ENCODE data around the gene RXFP4. TPM values are rescaled to one million over a fixed set of nuclear protein-coding genes. Genes with fewer than 3 reads are reported as not detected.

Gene RXFP4
- total RNA-seq, 1 experiment from 2014 or later = not detected

DNA sequence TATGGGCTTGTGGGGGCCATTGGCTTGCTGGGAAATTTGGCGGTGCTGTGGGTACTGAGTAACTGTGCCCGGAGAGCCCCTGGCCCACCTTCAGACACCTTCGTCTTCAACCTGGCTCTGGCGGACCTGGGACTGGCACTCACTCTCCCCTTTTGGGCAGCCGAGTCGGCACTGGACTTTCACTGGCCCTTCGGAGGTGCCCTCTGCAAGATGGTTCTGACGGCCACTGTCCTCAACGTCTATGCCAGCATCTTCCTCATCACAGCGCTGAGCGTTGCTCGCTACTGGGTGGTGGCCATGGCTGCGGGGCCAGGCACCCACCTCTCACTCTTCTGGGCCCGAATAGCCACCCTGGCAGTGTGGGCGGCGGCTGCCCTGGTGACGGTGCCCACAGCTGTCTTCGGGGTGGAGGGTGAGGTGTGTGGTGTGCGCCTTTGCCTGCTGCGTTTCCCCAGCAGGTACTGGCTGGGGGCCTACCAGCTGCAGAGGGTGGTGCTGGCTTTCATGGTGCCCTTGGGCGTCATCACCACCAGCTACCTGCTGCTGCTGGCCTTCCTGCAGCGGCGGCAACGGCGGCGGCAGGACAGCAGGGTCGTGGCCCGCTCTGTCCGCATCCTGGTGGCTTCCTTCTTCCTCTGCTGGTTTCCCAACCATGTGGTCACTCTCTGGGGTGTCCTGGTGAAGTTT, 550 bp downstream of the RXFP4 start:
- Mint-ChIP-seq H3K27me3 (ENCODE audit: low read depth) (no peaks in the 10 kb centered on the region; the same call in none of the 2 replicates), H3K9me3 (no peaks in the 10 kb centered on the region), H3K4me1 (peaks cover 27 to 31% of the 10 kb centered on the region in 2 experiments), H3K4me3 (no peak overlapping the region), H3K36me3 (ENCODE audit: insufficient read depth in 1 of 3, low read depth in 3 of 3) (peaks cover 5 to 17% (median 7%) of the 10 kb centered on the region in 3 experiments; a peak in 5 of 7 replicates), H3K27ac (0 out of 7 replicates have a peak overlapping the region, but pooled peaks of 1 of the 3 experiments have one; percentile 34)
- no CpG with 5 or more reads among the region's 29 CpGs for WGBS (ENCODE audit: extremely low coverage, insufficient read length, low lambda C conversion rate)
- Histone ChIP-seq H3K56ac (ENCODE audit: insufficient read length, low read depth, low read length) (no peak overlapping the region), H2BK5ac (ENCODE audit: insufficient read length, low read length) (no peak overlapping the region), H3K9me3 (ENCODE audit: control insufficient read depth, low read depth, low read length) (no peaks in the 10 kb centered on the region), H2BK15ac (ENCODE audit: low read depth, low read length) (no peak overlapping the region), H3K4me2 (ENCODE audit: insufficient read depth, insufficient read length, low read length) (no peak overlapping the region), H3K14ac (ENCODE audit: insufficient read depth, low read length) (no peak overlapping the region), H2AFZ (ENCODE audit: low read length) (no peak overlapping the region), H3K23ac (ENCODE audit: insufficient read length, low read depth, low read length) (no peak overlapping the region), H2BK20ac (ENCODE audit: low read depth, low read length, poor library complexity, severe bottlenecking) (no peak overlapping the region), H3K27me3 (ENCODE audit: insufficient read depth, low read length) (no peaks in the 10 kb centered on the region), H3K4ac (ENCODE audit: low read depth, low read length) (no peak overlapping the region), H4K20me1 (ENCODE audit: control insufficient read depth, insufficient read depth, insufficient read length) (no peaks in the 10 kb centered on the region), H2BK12ac (ENCODE audit: insufficient read length, low read depth, low read length) (no peak overlapping the region), H3T11ph (ENCODE audit: low read length) (no peak overlapping the region), H3K27ac (ENCODE audit: insufficient read length, low read depth, low read length) (no peak overlapping the region), H3K18ac (ENCODE audit: insufficient read length, low read depth, low read length) (no peak overlapping the region), H2AK5ac (ENCODE audit: insufficient read length, low read length) (no peak overlapping the region), H3K9ac (ENCODE audit: extremely low read depth, insufficient read length, low read length) (no peak overlapping the region), H2BK120ac (ENCODE audit: low read depth, low read length, poor library complexity, severe bottlenecking) (no peak overlapping the region), H3K79me1 (ENCODE audit: insufficient read depth, low read depth, low read length, poor library complexity, severe bottlenecking) (no peaks in the 10 kb centered on the region), H3K23me2 (ENCODE audit: insufficient read length, low read depth, low read length, poor library complexity, severe bottlenecking) (no peaks in the 10 kb centered on the region), H4K8ac (replicated peaks; ENCODE audit: insufficient read length, low read depth, low read length) (no peak overlapping the region), H3K79me2 (ENCODE audit: insufficient read depth, low read length) (no peaks in the 10 kb centered on the region), H4K91ac (ENCODE audit: insufficient read length, low read depth, low read length) (no peak overlapping the region), H4K5ac (ENCODE audit: insufficient read length, low read depth, low read length) (no peak overlapping the region), H3K4me1 (ENCODE audit: insufficient read depth, low read length) (no peaks in the 10 kb centered on the region)
- TF ChIP-seq, protein P1, sequence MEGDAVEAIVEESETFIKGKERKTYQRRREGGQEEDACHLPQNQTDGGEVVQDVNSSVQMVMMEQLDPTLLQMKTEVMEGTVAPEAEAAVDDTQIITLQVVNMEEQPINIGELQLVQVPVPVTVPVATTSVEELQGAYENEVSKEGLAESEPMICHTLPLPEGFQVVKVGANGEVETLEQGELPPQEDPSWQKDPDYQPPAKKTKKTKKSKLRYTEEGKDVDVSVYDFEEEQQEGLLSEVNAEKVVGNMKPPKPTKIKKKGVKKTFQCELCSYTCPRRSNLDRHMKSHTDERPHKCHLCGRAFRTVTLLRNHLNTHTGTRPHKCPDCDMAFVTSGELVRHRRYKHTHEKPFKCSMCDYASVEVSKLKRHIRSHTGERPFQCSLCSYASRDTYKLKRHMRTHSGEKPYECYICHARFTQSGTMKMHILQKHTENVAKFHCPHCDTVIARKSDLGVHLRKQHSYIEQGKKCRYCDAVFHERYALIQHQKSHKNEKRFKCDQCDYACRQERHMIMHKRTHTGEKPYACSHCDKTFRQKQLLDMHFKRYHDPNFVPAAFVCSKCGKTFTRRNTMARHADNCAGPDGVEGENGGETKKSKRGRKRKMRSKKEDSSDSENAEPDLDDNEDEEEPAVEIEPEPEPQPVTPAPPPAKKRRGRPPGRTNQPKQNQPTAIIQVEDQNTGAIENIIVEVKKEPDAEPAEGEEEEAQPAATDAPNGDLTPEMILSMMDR (conservative IDR thresholded peaks at IDR 0.05) = no peak
- no peak for DNase-seq
